Activated gamma-delta T cell treated with Interleukin-2 at 50 U/mL for 16 hours (primary cell): ENCODE measurements around the gene ZBP1.

Experiments used
- DNase-seq: peaks from one replicate; pipeline ENCODE4 v3.0.0-alpha.2; 2020

Gene ZBP1

GRCh38 chr20:57583289-57584257 is 36.7 kb downstream of the ZBP1 start:
- DNase-seq: no peak

- no peak for DNase-seq
Measured at GRCh38 chr20:57582432-57583288, 37.6 kb downstream of the ZBP1 start.

DNA sequence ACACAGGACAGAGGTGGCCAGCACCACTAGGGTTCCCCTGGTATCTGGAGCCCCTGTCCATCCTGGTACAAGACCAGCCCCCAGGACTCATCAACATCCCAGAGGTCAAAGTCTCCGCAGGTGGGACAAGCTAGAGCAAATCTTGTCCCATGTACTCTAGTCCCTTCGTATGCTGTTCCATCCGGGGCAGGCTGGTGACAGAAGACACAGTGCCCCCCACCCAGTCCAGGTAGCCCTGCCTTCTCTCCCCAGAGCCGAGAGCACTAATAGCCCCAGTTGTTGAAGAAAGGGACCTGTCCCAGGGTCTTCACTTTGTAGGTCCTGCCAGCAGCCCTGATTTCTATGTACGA is 38.2 kb downstream of the ZBP1 start:
- DNase-seq: no peak

GRCh38 chr20:57581202-57582028 is 38.8 kb downstream of the ZBP1 start:
- DNase-seq: no peak

DNA sequence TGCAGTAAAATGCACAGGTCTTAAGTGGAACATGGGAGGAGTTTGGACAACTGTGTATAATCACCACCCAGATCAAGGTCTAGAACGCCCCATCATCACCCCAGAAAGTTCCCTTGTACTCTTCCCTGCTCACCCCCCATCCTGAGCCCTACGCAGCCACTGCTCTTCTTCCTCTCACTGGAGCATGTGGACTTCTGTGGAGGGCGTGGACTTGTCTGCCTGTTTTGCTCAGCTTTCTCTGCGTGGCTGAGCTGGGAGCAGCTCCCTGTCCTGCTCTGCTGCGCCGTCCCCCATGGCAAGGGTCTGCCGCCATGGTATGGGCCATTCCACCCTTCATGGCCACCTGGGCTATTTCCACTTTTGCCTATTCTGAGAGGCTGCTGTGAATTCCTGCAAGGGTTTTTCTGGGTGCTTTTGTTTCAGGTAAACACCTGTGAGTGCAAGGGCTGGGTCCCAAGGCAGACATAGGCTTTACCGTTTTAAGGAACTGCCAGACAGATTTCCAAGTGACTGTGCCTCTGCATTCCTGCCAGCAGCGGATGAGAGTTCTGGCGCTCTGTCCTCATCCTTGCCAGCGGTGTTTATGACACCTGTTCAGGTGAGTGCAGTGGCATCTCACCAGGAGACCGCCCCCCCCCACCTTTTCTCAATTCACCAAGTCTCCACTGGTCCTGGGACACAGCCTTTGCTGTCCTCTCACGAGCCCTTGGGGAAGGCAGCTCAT is 39.6 kb downstream of the ZBP1 start:
- DNase-seq: no peak

DNA sequence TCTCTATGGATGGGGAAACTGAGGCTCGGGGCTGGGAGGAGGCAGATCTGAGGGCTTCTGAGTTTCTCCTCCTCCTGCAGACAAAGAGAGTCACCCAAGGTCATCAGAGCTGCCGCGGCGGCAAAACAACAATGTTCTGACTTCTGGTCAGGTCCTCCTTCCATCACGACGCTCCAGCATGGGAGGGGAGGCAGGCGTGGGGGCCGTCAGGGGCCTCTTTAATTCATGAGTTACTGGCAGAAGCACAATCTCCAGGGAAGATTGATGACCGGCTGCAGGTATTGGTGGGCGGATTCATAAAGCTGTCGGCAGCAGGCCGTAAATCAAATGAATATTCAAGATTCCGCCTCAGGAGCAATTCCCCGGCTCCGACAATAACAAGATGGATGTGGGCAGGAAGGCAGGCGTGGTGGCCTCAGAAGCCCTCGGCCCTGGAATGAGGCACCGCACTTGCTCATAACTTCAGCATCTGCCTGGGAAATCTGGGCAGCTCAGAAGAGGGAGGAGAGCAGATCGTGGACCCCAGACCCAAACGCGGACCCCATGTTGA is 40.3 kb downstream of the ZBP1 start:
- DNase-seq: no peak

- no peak for DNase-seq
Measured at GRCh38 chr20:57579331-57579897, 40.8 kb downstream of the ZBP1 start.

GRCh38 chr20:57578476-57579165 is 41.6 kb downstream of the ZBP1 start:
- DNase-seq: no peak

- no peak for DNase-seq
Measured at GRCh38 chr20:57577679-57578475, 42.3 kb downstream of the ZBP1 start.

DNA sequence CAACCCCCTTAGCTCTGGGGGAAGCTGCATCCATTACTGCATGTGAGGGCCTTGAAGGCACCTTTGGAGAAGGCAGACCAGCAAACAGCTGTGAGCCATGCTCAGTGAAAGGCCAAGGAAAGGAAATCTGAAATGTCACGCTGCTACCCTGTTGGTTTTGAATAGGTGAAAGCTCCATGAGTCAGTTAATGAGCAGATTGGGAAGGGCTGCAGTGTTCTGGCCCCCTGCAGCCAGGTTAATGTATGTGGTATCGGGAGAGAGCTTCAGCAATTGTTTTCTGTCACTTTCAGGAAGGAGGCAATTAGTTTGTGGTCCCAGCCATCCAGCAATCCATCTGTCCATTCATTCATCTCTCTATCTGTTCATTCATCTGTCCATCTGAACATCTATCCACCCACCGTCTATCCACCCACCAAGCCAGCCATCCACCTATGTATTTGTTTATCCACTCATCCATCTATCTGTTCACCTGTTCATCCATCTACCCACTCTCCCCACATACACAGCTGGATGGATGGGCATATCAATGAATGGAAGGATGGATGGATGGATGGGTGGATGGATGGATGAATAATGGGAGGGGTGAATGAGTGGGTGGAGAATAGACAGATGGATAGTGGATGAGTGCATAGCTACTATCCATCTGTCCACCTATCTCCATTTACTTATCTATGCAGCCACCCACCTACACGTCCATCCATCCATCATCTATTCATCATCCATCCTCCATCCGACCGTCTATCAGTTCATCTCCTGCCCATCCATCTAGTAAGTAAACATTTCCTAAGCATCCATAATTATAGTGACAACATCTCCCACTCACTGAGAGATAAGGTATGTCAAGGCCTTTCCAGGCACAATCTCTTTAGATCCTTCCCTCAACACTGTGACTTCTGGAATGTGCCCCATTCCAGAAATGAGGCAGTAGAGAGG is 43.3 kb downstream of the ZBP1 start:
- DNase-seq: no peak

DNA sequence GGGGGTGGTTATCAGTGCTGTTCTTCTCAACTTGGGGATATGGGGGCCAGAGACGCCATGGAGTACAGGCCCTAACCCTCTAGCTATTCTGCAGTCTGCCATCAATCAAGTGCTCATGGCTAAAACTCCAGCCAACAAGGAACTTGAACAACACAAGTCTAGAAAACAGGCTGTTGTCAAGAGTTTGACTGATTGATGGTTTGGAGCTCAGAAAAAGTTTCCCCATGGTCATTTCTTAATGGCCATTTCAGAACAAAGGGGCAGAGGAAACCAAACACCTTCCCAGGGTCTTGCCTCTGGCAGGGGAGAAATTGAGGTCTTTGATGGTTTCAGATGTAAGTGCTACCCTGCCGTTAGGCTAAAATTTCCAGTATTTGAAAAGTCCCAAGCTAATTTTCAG is 44.2 kb downstream of the ZBP1 start:
- no peak for DNase-seq

GRCh38 chr20:57574954-57575353 is 45.3 kb downstream of the ZBP1 start:
- DNase-seq: no peak

GRCh38 chr20:57573894-57574293 is 46.3 kb downstream of the ZBP1 start:
- no peak for DNase-seq

DNA sequence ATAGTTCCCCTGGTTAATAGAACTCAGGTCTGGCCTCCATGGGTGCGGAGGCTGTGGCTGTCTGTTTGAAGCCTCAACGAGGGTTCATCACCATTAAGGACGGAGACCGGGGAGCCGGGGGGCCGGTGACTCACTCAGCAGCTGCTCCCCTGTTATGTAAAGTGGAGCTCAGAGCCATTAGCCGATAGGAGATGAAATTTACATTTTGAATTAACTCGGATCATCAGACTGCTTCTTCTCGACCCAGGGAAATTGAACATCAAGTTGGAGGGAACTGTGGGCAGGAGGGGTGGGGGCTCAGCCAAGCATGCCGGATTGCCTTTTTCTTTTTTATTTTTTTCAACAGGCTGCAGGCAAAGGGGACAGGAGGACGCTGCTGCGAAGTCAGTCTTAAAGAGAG is 47.0 kb downstream of the ZBP1 start:
- no peak for DNase-seq

GRCh38 chr20:57571782-57572416 is 48.3 kb downstream of the ZBP1 start:
- no peak for DNase-seq

- no peak for DNase-seq
Measured at GRCh38 chr20:57570920-57571319, 49.3 kb downstream of the ZBP1 start.

- DNase-seq: no peak
Measured at GRCh38 chr20:57570145-57570850, 49.9 kb downstream of the ZBP1 start.

DNA sequence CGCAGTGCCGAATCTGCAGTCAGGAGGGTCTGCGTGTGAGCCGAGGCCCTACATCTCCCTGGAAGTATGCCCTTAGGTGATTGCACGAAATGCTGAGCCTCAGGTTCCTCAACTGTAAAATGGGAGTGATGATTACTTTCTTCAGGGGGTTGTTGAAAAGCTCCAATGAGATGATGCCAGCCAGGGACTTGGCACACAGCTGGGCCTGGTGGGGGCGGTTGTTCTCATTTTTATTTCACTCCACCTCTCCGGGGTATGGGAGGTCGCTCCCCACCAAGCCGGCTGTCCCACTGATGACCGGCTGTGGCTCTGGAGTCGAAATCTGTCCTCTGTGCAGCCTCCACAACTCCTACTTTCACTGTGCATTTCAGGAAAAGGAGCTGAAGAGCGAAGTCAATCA is 51.3 kb downstream of the ZBP1 start:
- no peak for DNase-seq
